Measurements from ENCODE around the gene RAB11FIP4.

DNA sequence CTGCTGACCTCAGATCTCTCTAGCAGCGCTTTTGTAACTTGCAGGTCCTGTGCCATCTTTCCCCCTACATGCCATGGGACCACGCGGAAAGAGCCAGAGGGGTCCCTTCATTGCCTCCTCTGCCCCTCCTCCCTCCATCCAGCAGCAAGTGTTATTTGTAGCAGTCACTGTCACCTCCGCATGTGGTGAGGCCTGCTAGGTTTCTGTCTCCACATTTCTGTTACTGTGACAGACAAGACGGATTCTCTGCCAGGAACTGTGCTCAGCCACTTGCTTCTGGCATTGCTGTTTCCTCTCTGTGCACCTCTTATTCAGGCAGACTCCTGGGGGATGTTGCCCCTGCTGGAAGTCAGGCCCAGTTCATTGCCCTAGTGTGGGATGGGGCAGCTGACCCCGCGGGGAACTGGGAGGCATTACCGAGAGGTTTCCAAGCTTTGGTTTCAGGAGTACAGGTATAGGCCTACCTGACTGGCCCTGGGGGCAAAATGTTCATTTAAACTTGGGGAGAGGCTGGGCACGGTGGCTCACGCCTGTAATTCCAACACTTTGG is 61.2 kb downstream of the RAB11FIP4 start:
- TF ChIP-seq, protein P1, sequence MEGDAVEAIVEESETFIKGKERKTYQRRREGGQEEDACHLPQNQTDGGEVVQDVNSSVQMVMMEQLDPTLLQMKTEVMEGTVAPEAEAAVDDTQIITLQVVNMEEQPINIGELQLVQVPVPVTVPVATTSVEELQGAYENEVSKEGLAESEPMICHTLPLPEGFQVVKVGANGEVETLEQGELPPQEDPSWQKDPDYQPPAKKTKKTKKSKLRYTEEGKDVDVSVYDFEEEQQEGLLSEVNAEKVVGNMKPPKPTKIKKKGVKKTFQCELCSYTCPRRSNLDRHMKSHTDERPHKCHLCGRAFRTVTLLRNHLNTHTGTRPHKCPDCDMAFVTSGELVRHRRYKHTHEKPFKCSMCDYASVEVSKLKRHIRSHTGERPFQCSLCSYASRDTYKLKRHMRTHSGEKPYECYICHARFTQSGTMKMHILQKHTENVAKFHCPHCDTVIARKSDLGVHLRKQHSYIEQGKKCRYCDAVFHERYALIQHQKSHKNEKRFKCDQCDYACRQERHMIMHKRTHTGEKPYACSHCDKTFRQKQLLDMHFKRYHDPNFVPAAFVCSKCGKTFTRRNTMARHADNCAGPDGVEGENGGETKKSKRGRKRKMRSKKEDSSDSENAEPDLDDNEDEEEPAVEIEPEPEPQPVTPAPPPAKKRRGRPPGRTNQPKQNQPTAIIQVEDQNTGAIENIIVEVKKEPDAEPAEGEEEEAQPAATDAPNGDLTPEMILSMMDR (IDR thresholded peaks at IDR 0.05), result no peak
- no peak for TF ChIP-seq EP300 (IDR thresholded peaks at IDR 0.05)
